Body of pancreas (tissue), 4 donors: Measurements from ENCODE around the gene TMEM145. TPM values are rescaled to one million over a fixed set of nuclear protein-coding genes. Genes with fewer than 3 reads are reported as not detected.

Experiments
- ATAC-seq: fragments of 150-250 bp; one replicate; pipeline ENCODE4 v1.9.1; 2016
- DNase-seq, 4 donors: peaks; one replicate each; pipeline ENCODE4 v3.0.0-alpha.2; 2019
- H3K27ac ChIP-seq, 4 donors: fragments of 200-600 bp; sonication (generic); 1 replicate in 3 of 4; 2 replicates in 1 of 4; pipeline versions ENCODE4 v1.5.1 to v1.6.1; 2016 to 2019; ENCODE audit warnings: mild to moderate bottlenecking in 1 of 4, mixed read lengths in 1 of 4, moderate library complexity in 1 of 4
- H3K27me3 ChIP-seq, 2 donors: fragments of 200-600 bp; sonication (generic); one replicate each; pipeline ENCODE4 v1.6.0; 2016; ENCODE audit warnings: mild to moderate bottlenecking in 1 of 2
- H3K36me3 ChIP-seq, 2 donors: fragments of 200-600 bp; sonication (generic); replicated peaks in 1 of 2; 2 replicates each; pipeline ENCODE4 v1.5.1; 2016; ENCODE audit warnings: low read depth in 2 of 2; ENCODE audit not compliant: insufficient read depth in 1 of 2
- H3K4me1 ChIP-seq: fragments of 200-600 bp; sonication (generic); one replicate; pipeline ENCODE4 v1.6.0; 2016
- H3K4me3 ChIP-seq, 2 donors: fragments of 200-600 bp; sonication (generic); 1 replicate in 1 of 2; 2 replicates in 1 of 2; pipeline ENCODE4 v1.5.1; 2016 to 2019
- H3K9me3 ChIP-seq, 3 donors: fragments of 200-600 bp; sonication (generic); 1 replicate in 2 of 3; 2 replicates in 1 of 3; pipeline ENCODE4 v1.5.1; 2016
- POLR2A ChIP-seq, 3 donors: fragments of 450-650 bp; IDR thresholded peaks; one replicate each; pipeline ENCODE4 v1.6.1; 2016; ENCODE audit warnings: antibody characterized with exemption in 3 of 3, mild to moderate bottlenecking in 2 of 3
- WGBS, 2 donors: methylation state at CpG; one replicate each; pipeline ENCODE4 v1.1.5; 2017; 5-methylcytosine and 5-hydroxymethylcytosine counted together
- intact Hi-C: fragments of 100-400 bp; cut with DNase I; formaldehyde crosslinking; loops from one replicate; pipeline ENCODE4 v1.15.1; 2023
- total RNA-seq, 2 donors: library from RNA; depleted of rRNA; stranded (reverse); fragments of >200 nt; gene quantifications; one replicate each; pipeline ENCODE4 v1.1.0, GENCODE V29; 2016
- TF ChIP-seq, protein P1 (sequence below), 7 experiments: fragments of 450-650 bp in 4 of 7; fragments of 200-600 bp in 3 of 7; sonication (generic) in 3 of 7; IDR thresholded peaks; one replicate each; pipeline ENCODE4 v1.5.1; 2016 to 2019; ENCODE audit warnings: antibody characterized with exemption in 7 of 7

Gene TMEM145
- total RNA-seq, 2 donors from 2014 or later, result not detected

DNA sequence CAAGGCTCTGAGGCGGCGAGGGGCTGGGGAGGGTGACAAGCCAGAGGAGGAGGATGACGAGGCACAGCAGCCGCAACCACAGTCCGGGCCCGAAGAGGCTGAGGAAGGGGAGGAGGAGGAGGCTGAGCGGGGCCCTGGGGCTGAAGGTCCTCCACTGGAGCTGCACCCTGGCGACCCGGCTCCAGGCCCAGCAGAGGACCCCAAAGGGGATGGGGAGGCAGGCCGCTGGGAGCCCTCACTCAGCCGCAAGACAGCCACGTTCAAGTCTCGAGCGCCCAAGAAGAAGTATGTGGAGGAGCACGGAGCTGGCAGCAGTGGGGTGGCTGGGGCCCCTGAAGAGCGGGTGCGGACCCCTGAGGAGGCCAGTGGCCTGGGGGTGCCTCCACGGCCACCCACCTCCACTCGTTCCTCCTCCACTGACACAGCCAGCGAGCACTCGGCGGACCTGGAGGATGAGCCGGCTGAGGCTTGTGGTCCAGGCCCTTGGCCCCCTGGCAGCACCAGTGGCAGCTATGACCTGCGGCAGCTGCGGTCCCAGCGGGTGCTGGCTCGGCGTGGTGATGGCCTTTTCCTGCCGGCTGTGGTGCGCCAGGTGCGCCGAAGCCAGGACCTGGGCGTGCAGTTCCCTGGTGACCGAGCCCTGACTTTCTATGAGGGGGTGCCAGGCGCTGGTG lies 41.1 kb upstream of the TMEM145 start:
- Histone ChIP-seq H3K4me1 (peaks cover 63% of the 10 kb centered on the region), H3K27ac (peak overlapping the region in 1 of 4 donors; percentile 90), H3K36me3 (no peaks in the 10 kb centered on the region), H3K4me3 (no peak overlapping the region), H3K9me3 (no peaks in the 10 kb centered on the region), H3K27me3 (no peaks in the 10 kb centered on the region)
- TF ChIP-seq, protein P1, sequence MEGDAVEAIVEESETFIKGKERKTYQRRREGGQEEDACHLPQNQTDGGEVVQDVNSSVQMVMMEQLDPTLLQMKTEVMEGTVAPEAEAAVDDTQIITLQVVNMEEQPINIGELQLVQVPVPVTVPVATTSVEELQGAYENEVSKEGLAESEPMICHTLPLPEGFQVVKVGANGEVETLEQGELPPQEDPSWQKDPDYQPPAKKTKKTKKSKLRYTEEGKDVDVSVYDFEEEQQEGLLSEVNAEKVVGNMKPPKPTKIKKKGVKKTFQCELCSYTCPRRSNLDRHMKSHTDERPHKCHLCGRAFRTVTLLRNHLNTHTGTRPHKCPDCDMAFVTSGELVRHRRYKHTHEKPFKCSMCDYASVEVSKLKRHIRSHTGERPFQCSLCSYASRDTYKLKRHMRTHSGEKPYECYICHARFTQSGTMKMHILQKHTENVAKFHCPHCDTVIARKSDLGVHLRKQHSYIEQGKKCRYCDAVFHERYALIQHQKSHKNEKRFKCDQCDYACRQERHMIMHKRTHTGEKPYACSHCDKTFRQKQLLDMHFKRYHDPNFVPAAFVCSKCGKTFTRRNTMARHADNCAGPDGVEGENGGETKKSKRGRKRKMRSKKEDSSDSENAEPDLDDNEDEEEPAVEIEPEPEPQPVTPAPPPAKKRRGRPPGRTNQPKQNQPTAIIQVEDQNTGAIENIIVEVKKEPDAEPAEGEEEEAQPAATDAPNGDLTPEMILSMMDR (IDR thresholded peaks at IDR 0.05), result no peak
- 87% methylated on average over 16 to 33 of the region's 35 CpGs for WGBS, 2 donors
- intact Hi-C loops, result no loop called here
- ATAC-seq, result no peak
- DNase-seq, result no peak

DNA sequence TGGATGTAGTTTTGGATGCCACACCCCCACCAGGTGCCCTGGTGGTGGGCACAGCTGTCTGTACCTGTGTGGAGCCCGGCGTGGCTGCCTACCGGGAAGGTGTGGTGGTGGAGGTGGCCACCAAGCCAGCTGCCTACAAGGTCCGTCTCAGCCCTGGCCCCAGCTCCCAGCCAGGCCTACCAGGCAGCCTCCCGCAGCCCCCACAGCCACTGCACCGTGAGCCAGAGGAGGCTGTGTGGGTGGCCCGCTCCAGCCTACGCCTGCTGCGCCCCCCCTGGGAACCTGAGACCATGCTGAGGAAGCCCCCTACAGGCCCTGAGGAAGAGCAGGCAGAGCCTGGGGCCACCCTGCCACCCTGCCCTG lies 40.6 kb upstream of the TMEM145 start:
- no peak for TF ChIP-seq POLR2A (IDR thresholded peaks at IDR 0.05)
- TF ChIP-seq, protein P1 (IDR thresholded peaks at IDR 0.05), result no peak
- no peaks in the 10 kb centered on the region for H3K36me3 ChIP-seq
- peaks cover 65% of the 10 kb centered on the region for H3K4me1 ChIP-seq
- ATAC-seq (no peak), DNase-seq (no peak)
- intact Hi-C loops, result no loop called here
- no peaks in the 10 kb centered on the region for H3K9me3 ChIP-seq
- H3K27ac ChIP-seq, result no peak overlapping the region
- no peaks in the 10 kb centered on the region for H3K27me3 ChIP-seq
- 88 to 95% methylated on average over 6 to 7 of the region's 9 CpGs for WGBS, 2 donors
- no peak overlapping the region for H3K4me3 ChIP-seq

DNA sequence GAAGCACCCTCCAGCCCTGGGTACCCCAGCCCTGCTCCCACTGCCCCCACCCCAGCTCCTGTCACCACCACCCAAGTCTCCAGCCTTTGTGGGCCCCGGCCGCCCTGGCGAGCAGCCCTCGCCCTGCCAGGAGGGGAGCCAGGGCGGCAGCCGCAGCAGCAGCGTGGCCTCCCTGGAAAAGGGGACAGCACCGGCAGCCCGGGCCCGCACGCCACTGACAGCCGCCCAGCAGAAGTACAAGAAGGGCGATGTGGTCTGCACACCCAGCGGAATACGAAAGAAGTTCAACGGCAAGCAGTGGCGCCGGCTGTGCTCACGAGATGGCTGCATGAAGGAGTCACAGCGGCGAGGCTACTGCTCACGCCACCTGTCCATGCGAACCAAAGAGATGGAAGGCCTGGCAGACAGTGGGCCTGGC lies 40.1 kb upstream of the TMEM145 start:
- Histone ChIP-seq H3K36me3 (no peaks in the 10 kb centered on the region), H3K27ac (no peak overlapping the region), H3K9me3 (no peaks in the 10 kb centered on the region), H3K4me3 (no peak overlapping the region), H3K27me3 (no peaks in the 10 kb centered on the region), H3K4me1 (peaks cover 65% of the 10 kb centered on the region)
- DNase-seq (no peak), ATAC-seq (no peak)
- TF ChIP-seq POLR2A (IDR thresholded peaks at IDR 0.05), result no peak
- TF ChIP-seq, protein P1 (IDR thresholded peaks at IDR 0.05), result no peak
- intact Hi-C loops, result no loop called here
- 94 to 99% methylated on average over 10 to 17 of the region's 23 CpGs for WGBS, 2 donors

DNA sequence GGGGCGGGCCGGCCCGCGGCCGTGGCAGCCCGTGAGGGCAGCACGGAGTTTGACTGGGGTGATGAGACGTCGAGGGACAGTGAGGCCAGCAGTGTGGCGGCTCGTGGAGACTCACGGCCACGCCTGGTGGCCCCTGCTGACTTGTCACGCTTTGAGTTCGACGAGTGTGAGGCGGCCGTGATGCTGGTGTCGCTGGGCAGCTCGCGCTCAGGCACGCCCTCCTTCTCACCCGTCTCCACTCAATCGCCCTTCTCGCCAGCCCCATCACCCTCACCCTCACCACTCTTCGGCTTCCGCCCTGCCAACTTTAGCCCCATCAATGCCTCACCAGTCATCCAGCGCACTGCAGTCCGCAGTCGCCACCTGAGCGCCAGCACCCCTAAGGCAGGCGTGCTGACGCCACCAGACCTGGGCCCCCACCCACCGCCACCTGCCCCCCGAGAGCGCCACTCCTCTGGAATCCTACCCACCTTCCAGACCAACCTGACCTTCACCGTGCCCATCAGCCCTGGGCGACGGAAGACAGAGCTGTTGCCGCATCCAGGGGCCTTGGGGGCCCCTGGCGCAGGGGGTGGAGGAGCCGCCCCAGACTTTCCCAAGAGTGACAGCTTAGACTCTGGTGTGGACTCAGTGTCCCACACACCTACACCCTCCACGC lies 39.6 kb upstream of the TMEM145 start:
- no peaks in the 10 kb centered on the region for H3K36me3 ChIP-seq
- H3K9me3 ChIP-seq, result no peaks in the 10 kb centered on the region
- no peak overlapping the region for H3K4me3 ChIP-seq
- intact Hi-C loops, result no loop called here
- DNase-seq (no peak), ATAC-seq (no peak)
- no peak overlapping the region for H3K27ac ChIP-seq
- no peak for TF ChIP-seq POLR2A (IDR thresholded peaks at IDR 0.05)
- TF ChIP-seq, protein P1 (IDR thresholded peaks at IDR 0.05), result no peak
- 94 to 96% methylated on average over 37 to 43 of the region's 43 CpGs for WGBS, 2 donors
- no peaks in the 10 kb centered on the region for H3K27me3 ChIP-seq
- H3K4me1 ChIP-seq, result peaks cover 70% of the 10 kb centered on the region
